DND-41 (cell line): ENCODE measurements around the gene ZNF512.

ENCODE experiments used
- ATAC-seq: fragments of 200-7000 bp; cut with Tn5 transposase; 3 replicates; pipeline ENCODE4 v1.9.1; 2021; ENCODE audit warnings: low read depth; ENCODE audit not compliant: insufficient read depth
- DNase-seq: peaks from one replicate; pipeline ENCODE4 v3.0.0-alpha.2; 2020
- H2AFZ ChIP-seq: 2 replicates; pipeline ENCODE4 v1.6.0; 2012; ENCODE audit warnings: low read depth, low read length
- H3K27ac ChIP-seq: 2 replicates; pipeline ENCODE4 v1.5.1; 2012; ENCODE audit warnings: low read length, inconsistent platforms
- H3K27me3 ChIP-seq: fragments of 200-600 bp; sonication (generic); 2 replicates; pipeline ENCODE4 v1.6.0; 2012; ENCODE audit warnings: low read length, mild to moderate bottlenecking, inconsistent platforms; ENCODE audit not compliant: insufficient read depth, poor library complexity
- H3K36me3 ChIP-seq: 2 replicates; pipeline ENCODE4 v1.5.1; 2012; ENCODE audit warnings: low read length, inconsistent platforms; ENCODE audit not compliant: insufficient read depth
- H3K4me1 ChIP-seq: 2 replicates; pipeline ENCODE4 v1.5.1; 2012; ENCODE audit warnings: mild to moderate bottlenecking, low read length; ENCODE audit not compliant: insufficient read depth
- H3K4me2 ChIP-seq: 2 replicates; pipeline ENCODE4 v1.6.0; 2012; ENCODE audit warnings: mild to moderate bottlenecking, moderate library complexity, low read length, inconsistent platforms; ENCODE audit not compliant: insufficient read depth
- H3K4me3 ChIP-seq, 2 experiments: fragments of 200-600 bp in 1 of 2; shearing (Covaris generic) in 1 of 2; 2 replicates each; pipeline ENCODE4 v1.5.1; 2012 to 2016; ENCODE audit warnings: inconsistent platforms in 2 of 2, low read length in 2 of 2, mild to moderate bottlenecking in 2 of 2, low read depth in 1 of 2, moderate library complexity in 1 of 2
- H3K79me2 ChIP-seq: 2 replicates; pipeline ENCODE4 v1.6.0; 2012; ENCODE audit warnings: low read length, inconsistent platforms; ENCODE audit not compliant: insufficient read depth
- H3K9ac ChIP-seq: 2 replicates; pipeline ENCODE4 v1.6.0; 2012; ENCODE audit warnings: low read depth, mild to moderate bottlenecking, inconsistent platforms, low read length, moderate library complexity
- H3K9me3 ChIP-seq: 2 replicates; pipeline ENCODE4 v1.5.1; 2012; ENCODE audit warnings: low read length, moderate library complexity, mild to moderate bottlenecking, inconsistent platforms; ENCODE audit not compliant: insufficient read depth, severe bottlenecking
- H4K20me1 ChIP-seq: 2 replicates; pipeline ENCODE4 v1.6.0; 2012; ENCODE audit warnings: low read length; ENCODE audit not compliant: insufficient read depth
- CTCF ChIP-seq: IDR thresholded peaks from 2 replicates; pipeline ENCODE4 v1.5.1; 2012; ENCODE audit warnings: borderline replicate concordance, low read length, moderate library complexity, mild to moderate bottlenecking; ENCODE audit not compliant: poor library complexity, severe bottlenecking; ENCODE audit errors: extremely low read depth
- EZH2 ChIP-seq: IDR thresholded peaks from 3 replicates; pipeline ENCODE4 v1.6.1; 2012; ENCODE audit warnings: borderline replicate concordance, low read depth, mild to moderate bottlenecking, moderate library complexity, low read length, inconsistent platforms; ENCODE audit not compliant: severe bottlenecking

Gene ZNF512

GRCh38 chr2:27651056-27651455 lies 68.2 kb downstream of the ZNF512 start:
- Histone ChIP-seq H3K4me2 (no peak overlapping the region), H3K9me3 (no peaks in the 10 kb centered on the region), H3K9ac (no peak overlapping the region), H4K20me1 (no peaks in the 10 kb centered on the region), H3K36me3 (peaks cover 88% of the 10 kb centered on the region), H3K4me1 (no peaks in the 10 kb centered on the region), H2AFZ (no peak overlapping the region), H3K27ac (no peak overlapping the region), H3K4me3 (no peak overlapping the region), H3K27me3 (no peaks in the 10 kb centered on the region), H3K79me2 (no peaks in the 10 kb centered on the region)
- DNase-seq = no peak
- no peak; the same call in 2 of the 3 replicates for ATAC-seq
- TF ChIP-seq EZH2 = no peak
- TF ChIP-seq CTCF = no peak

GRCh38 chr2:27652341-27652740 lies 69.5 kb downstream of the ZNF512 start:
- no peak for TF ChIP-seq EZH2
- Histone ChIP-seq H3K36me3 (peaks cover 93% of the 10 kb centered on the region), H3K4me2 (no peak overlapping the region), H3K9ac (no peak overlapping the region), H3K79me2 (no peaks in the 10 kb centered on the region), H3K9me3 (no peaks in the 10 kb centered on the region), H4K20me1 (no peaks in the 10 kb centered on the region), H3K27me3 (no peaks in the 10 kb centered on the region), H3K4me3 (no peak overlapping the region), H3K4me1 (no peaks in the 10 kb centered on the region), H3K27ac (no peak overlapping the region), H2AFZ (no peak overlapping the region)
- ATAC-seq (no peak), DNase-seq (no peak)

- no peak overlapping the region for H3K27ac ChIP-seq
- no peaks in the 10 kb centered on the region for H3K4me1 ChIP-seq
- TF ChIP-seq EZH2 (no peak), CTCF (no peak)
- peaks cover 93% of the 10 kb centered on the region for H3K36me3 ChIP-seq
- DNase-seq = no peak
- H3K4me2 ChIP-seq = no peak overlapping the region
- H3K9ac ChIP-seq = no peak overlapping the region
- H3K79me2 ChIP-seq = no peaks in the 10 kb centered on the region
- ATAC-seq = no peak
- no peaks in the 10 kb centered on the region for H3K9me3 ChIP-seq
- no peak overlapping the region for H2AFZ ChIP-seq
- H3K4me3 ChIP-seq = no peak overlapping the region
- H3K27me3 ChIP-seq = no peaks in the 10 kb centered on the region
- H4K20me1 ChIP-seq = no peaks in the 10 kb centered on the region
These were observed 69.9 kb downstream of the ZNF512 start for GRCh38 chr2:27652790-27653189.

GRCh38 chr2:27653397-27653796 lies 70.6 kb downstream of the ZNF512 start:
- no peak overlapping the region for H2AFZ ChIP-seq
- H3K27ac ChIP-seq = no peak overlapping the region
- H3K36me3 ChIP-seq = peaks cover 89% of the 10 kb centered on the region
- no peaks in the 10 kb centered on the region for H3K79me2 ChIP-seq
- no peak overlapping the region for H3K9ac ChIP-seq
- H3K4me3 ChIP-seq = no peak overlapping the region
- H4K20me1 ChIP-seq = no peaks in the 10 kb centered on the region
- no peak overlapping the region for H3K4me2 ChIP-seq
- TF ChIP-seq CTCF (no peak), EZH2 (no peak)
- DNase-seq (no peak), ATAC-seq (no peak)
- no peaks in the 10 kb centered on the region for H3K4me1 ChIP-seq
- H3K9me3 ChIP-seq = no peaks in the 10 kb centered on the region
- H3K27me3 ChIP-seq = no peaks in the 10 kb centered on the region
